ENCODE data around the gene ZKSCAN2. TPM values are rescaled to one million over a fixed set of nuclear protein-coding genes. Genes with fewer than 3 reads are reported as not detected.

ZKSCAN2 gene
- total RNA-seq, 1 donor from 2014 or later, result 25.5 TPM

DNA sequence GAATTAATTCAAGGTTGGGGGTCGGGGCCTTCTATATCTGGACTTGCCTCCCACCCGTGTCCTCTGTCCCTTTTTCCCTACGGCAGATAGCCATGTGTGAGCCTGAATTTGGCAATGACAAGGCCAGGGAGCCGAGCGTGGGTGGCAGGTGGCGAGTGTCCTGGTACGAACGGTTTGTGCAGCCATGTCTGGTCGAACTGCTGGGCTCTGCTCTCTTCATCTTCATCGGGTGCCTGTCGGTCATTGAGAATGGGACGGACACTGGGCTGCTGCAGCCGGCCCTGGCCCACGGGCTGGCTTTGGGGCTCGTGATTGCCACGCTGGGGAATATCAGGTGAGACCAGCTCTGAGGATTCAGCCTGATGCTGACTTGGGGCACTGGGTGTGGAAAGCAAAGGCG is 40.5 kb downstream of the ZKSCAN2 start:
- no peaks in the 10 kb centered on the region for H3K9me3 Mint-ChIP-seq
- H3K36me3 Mint-ChIP-seq (ENCODE audit: low read depth), result no peaks in the 10 kb centered on the region
- peak overlapping the region; percentile 57 for H3K27ac Mint-ChIP-seq (ENCODE audit: unreplicated experiment)
- TF ChIP-seq, protein P1, sequence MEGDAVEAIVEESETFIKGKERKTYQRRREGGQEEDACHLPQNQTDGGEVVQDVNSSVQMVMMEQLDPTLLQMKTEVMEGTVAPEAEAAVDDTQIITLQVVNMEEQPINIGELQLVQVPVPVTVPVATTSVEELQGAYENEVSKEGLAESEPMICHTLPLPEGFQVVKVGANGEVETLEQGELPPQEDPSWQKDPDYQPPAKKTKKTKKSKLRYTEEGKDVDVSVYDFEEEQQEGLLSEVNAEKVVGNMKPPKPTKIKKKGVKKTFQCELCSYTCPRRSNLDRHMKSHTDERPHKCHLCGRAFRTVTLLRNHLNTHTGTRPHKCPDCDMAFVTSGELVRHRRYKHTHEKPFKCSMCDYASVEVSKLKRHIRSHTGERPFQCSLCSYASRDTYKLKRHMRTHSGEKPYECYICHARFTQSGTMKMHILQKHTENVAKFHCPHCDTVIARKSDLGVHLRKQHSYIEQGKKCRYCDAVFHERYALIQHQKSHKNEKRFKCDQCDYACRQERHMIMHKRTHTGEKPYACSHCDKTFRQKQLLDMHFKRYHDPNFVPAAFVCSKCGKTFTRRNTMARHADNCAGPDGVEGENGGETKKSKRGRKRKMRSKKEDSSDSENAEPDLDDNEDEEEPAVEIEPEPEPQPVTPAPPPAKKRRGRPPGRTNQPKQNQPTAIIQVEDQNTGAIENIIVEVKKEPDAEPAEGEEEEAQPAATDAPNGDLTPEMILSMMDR (conservative IDR thresholded peaks at IDR 0.05), result no peak
- no peak for DNase-seq (ENCODE audit: low read depth, low spot score)
- no peak overlapping the region for H3K4me3 Mint-ChIP-seq
- no peaks in the 10 kb centered on the region for H3K4me1 Mint-ChIP-seq
- peaks cover 3% of the 10 kb centered on the region for H3K27me3 Mint-ChIP-seq (ENCODE audit: low read depth)

DNA sequence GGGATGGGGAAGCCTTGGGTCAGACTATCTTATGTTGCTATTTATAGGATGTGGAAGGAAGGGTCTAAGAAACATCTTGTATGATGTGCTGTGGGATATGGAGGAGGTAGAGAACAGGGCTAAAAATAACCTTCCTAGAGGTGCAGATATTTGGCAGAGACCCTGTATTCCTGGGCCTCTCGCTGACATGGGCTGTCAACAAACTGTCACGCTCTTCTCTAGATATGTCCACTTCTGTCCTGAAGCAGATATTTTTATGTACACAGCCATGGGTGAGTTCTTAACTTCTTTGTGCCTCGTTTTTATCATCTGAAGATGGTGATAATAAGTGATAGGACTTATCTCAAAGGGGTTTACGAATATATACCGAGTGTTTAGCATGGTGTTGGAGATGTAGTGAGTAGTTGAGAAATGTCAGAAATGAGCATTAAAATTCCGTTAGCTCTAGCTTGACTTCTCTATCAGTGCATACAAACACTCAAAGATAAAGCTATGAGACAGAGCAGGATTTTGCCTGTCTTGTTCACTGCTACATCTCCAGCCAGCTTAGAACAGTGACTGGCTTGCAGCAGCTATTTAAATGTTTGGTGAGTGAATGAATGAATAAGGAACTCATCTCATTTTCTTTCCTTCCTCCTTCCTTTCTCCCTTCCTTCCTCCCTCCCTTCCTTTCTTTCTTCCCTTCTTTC is 43.8 kb downstream of the ZKSCAN2 start:
- Mint-ChIP-seq H3K4me1 (no peaks in the 10 kb centered on the region), H3K27ac (ENCODE audit: unreplicated experiment) (no peak overlapping the region), H3K36me3 (ENCODE audit: low read depth) (no peaks in the 10 kb centered on the region), H3K9me3 (no peaks in the 10 kb centered on the region), H3K4me3 (no peak overlapping the region), H3K27me3 (ENCODE audit: low read depth) (peaks cover 3% of the 10 kb centered on the region)
- no peak for DNase-seq (ENCODE audit: low read depth, low spot score)
- TF ChIP-seq, protein P1 (conservative IDR thresholded peaks at IDR 0.05), result no peak

DNA sequence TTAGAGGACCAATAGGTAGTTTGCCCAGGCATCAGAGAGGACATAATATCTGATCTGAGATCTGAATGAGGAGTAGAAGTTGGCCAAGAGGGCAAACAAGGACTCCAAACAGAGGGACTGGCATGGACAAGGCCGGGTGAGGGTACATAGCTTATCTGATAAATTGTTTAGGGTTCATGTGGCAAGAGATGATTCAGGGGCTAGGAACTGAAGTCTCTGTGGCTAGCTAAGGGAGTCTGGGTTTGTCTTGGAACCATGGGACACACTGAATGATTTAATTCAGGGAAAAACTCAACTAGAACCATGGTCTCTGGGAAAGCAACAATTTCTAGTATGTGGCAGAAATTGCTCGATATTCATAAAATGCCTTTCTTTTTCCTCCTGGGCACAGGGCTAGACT is 45.0 kb downstream of the ZKSCAN2 start:
- Mint-ChIP-seq H3K27ac (ENCODE audit: unreplicated experiment) (no peak overlapping the region), H3K9me3 (no peaks in the 10 kb centered on the region), H3K4me3 (no peak overlapping the region), H3K4me1 (no peaks in the 10 kb centered on the region), H3K36me3 (ENCODE audit: low read depth) (no peaks in the 10 kb centered on the region), H3K27me3 (ENCODE audit: low read depth) (peaks cover 3% of the 10 kb centered on the region)
- DNase-seq (ENCODE audit: low read depth, low spot score), result no peak
- TF ChIP-seq, protein P1 (conservative IDR thresholded peaks at IDR 0.05), result no peak

DNA sequence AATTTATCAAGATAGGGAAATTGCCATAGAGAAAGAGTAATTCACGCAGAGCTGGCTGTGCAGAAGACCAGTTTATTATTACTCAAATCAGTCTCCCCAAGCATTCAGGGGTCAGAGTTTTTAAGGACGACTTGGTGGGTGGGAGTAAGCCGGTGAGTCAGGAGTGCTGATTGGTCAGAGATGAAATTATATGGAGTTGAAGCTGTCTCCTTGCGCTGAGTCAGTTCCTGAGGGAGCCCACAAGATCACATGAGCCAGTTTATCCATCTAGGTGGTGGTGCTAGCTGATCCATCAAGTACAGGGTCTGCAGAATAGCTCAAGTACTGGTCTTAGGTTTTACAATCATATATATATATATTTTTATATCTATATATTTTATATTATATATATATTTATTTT is 46.9 kb downstream of the ZKSCAN2 start:
- Mint-ChIP-seq H3K4me1 (no peaks in the 10 kb centered on the region), H3K9me3 (no peaks in the 10 kb centered on the region), H3K27me3 (ENCODE audit: low read depth) (peaks cover 3% of the 10 kb centered on the region), H3K27ac (ENCODE audit: unreplicated experiment) (no peak overlapping the region), H3K36me3 (ENCODE audit: low read depth) (no peaks in the 10 kb centered on the region), H3K4me3 (no peak overlapping the region)
- DNase-seq (ENCODE audit: low read depth, low spot score), result no peak
- TF ChIP-seq, protein P1 (conservative IDR thresholded peaks at IDR 0.05), result no peak

DNA sequence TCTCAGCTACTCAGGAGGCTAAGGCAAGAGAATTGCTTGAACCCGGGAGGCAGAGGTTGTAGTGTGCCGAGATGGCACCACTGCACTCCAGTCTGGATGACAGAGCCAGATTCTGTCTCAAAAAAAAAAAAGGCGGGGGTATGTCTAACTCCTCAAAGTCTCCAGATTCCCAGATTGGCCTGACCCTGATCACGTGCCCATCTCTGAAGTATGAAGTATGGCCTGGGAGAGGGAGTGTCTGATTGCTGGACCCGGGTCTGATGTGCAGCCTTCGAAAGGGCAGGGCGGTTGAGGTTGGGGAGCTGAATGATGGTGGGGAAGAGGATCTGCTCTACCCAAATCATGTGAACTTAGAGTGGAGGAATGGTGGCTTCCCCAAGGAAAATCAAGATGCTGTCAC is 58.2 kb downstream of the ZKSCAN2 start:
- Mint-ChIP-seq H3K4me3 (no peak overlapping the region), H3K36me3 (ENCODE audit: low read depth) (no peaks in the 10 kb centered on the region), H3K9me3 (no peaks in the 10 kb centered on the region), H3K4me1 (no peaks in the 10 kb centered on the region), H3K27ac (ENCODE audit: unreplicated experiment) (no peak overlapping the region), H3K27me3 (ENCODE audit: low read depth) (no peaks in the 10 kb centered on the region)
- DNase-seq (ENCODE audit: low read depth, low spot score), result no peak
- TF ChIP-seq, protein P1 (conservative IDR thresholded peaks at IDR 0.05), result no peak
